EH (cell line): ENCODE results near the gene PRR12.

Experiments
- DNase-seq: peaks from one replicate; pipeline ENCODE4 v3.0.0-alpha.2; 2015; ENCODE audit warnings: low read depth

The PRR12 gene

GRCh38 chr19:49651029-49651819 lies 60.2 kb downstream of the PRR12 start:
- DNase-seq: no peak

GRCh38 chr19:49651820-49652550 lies 61.0 kb downstream of the PRR12 start:
- DNase-seq: no peak

GRCh38 chr19:49652551-49653465 lies 61.8 kb downstream of the PRR12 start:
- no peak for DNase-seq

GRCh38 chr19:49653466-49653806 lies 62.5 kb downstream of the PRR12 start:
- DNase-seq: no peak

- DNase-seq: no peak
Measured at GRCh38 chr19:49654581-49654980, 63.6 kb downstream of the PRR12 start.

GRCh38 chr19:49655570-49656455 lies 64.8 kb downstream of the PRR12 start:
- DNase-seq: no peak

- no peak for DNase-seq
Measured at GRCh38 chr19:49656456-49657109, 65.6 kb downstream of the PRR12 start.

- DNase-seq: no peak
Measured at GRCh38 chr19:49657493-49658138, 66.6 kb downstream of the PRR12 start.

- no peak for DNase-seq
Measured at GRCh38 chr19:49658139-49658517, 67.1 kb downstream of the PRR12 start.

GRCh38 chr19:49658566-49659442 lies 67.8 kb downstream of the PRR12 start:
- no peak for DNase-seq

- DNase-seq: no peak
Measured at GRCh38 chr19:49660338-49660961, 69.5 kb downstream of the PRR12 start.

GRCh38 chr19:49662011-49662410 lies 71.0 kb downstream of the PRR12 start:
- no peak for DNase-seq

- no peak for DNase-seq
Measured at GRCh38 chr19:49663224-49663623, 72.2 kb downstream of the PRR12 start.

- DNase-seq: peak; percentile 83
Measured at GRCh38 chr19:49664171-49665035, 73.4 kb downstream of the PRR12 start.

- DNase-seq: no peak
Measured at GRCh38 chr19:49665036-49665350, 74.0 kb downstream of the PRR12 start.

GRCh38 chr19:49665351-49666119 lies 74.6 kb downstream of the PRR12 start, which contains the start of the genes BCL2L12 and IRF3:
Gene BCL2L12, plus strand, starts transcription at chr19:49665933. Its CDS starts 760 bp downstream, at chr19:49666693.
Gene IRF3, minus strand, starts transcription at chr19:49665857. Its CDS starts 1,019 bp downstream, at chr19:49664838.
- peak; percentile 97 for DNase-seq

- DNase-seq: no peak
Measured at GRCh38 chr19:49666120-49666444, 75.1 kb downstream of the PRR12 start.
